WTC11 (cell line): Measurements from ENCODE around the gene RNF212. TPM values are rescaled to one million over a fixed set of nuclear protein-coding genes. Genes with fewer than 3 reads are reported as not detected.

Source experiments
- ATAC-seq: fragments of 200-7000 bp; cut with Tn5 transposase; 2 replicates; pipeline ENCODE4 v1.10.0; 2021; ENCODE audit warnings: mild to moderate bottlenecking, moderate library complexity
- CTCF ChIA-PET: fragments of 300-600 bp; sonication (Branson Sonifier 250); formaldehyde crosslinking; loops from one replicate; lab custom pipeline; 2021; ENCODE audit warnings: antibody characterized with exemption; lab: Charles Lee
- POLR2A ChIA-PET: fragments of 350-600 bp; sonication (Branson Sonifier 250); formaldehyde crosslinking; loops from one replicate; lab custom pipeline; 2021; ENCODE audit warnings: antibody characterized with exemption; lab: Charles Lee
- DNase-seq: peaks from one replicate; pipeline ENCODE4 v3.0.0; 2021; ENCODE audit warnings: low spot score
- H3K27ac Mint-ChIP-seq: 2 replicates; pipeline ENCODE4 v1.8.0; 2021; ENCODE audit warnings: mixed read lengths
- H3K27me3 Mint-ChIP-seq: 2 replicates; pipeline ENCODE4 v1.8.0; 2021; ENCODE audit warnings: low read depth, mild to moderate bottlenecking, moderate library complexity, mixed read lengths
- H3K36me3 Mint-ChIP-seq: 2 replicates; pipeline ENCODE4 v1.8.0; 2021; ENCODE audit warnings: mixed read lengths
- H3K4me1 Mint-ChIP-seq: 2 replicates; pipeline ENCODE4 v1.8.0; 2022; ENCODE audit warnings: mixed read lengths
- H3K4me3 Mint-ChIP-seq: 2 replicates; pipeline ENCODE4 v1.8.0; 2021; ENCODE audit warnings: mild to moderate bottlenecking, moderate library complexity, mixed read lengths
- H3K9me3 Mint-ChIP-seq: 2 replicates; pipeline ENCODE4 v1.8.0; 2021; ENCODE audit warnings: mixed read lengths
- CTCF ChIP-seq: fragments of 200-600 bp; IDR thresholded peaks from 2 replicates; pipeline ENCODE4 v1.8.0; 2022; ENCODE audit warnings: antibody characterized with exemption
- E2F4 ChIP-seq: sonication (generic); formaldehyde crosslinking; IDR thresholded peaks from 2 replicates; pipeline ENCODE4 v1.8.1; 2022; ENCODE audit warnings: low read depth, mild to moderate bottlenecking, moderate library complexity, missing genetic modification reagents, borderline replicate concordance
- E2F5 ChIP-seq: sonication (generic); formaldehyde crosslinking; IDR thresholded peaks from 2 replicates; pipeline ENCODE4 v1.8.1; 2022; ENCODE audit warnings: mild to moderate bottlenecking, moderate library complexity, missing genetic modification reagents
- FOXK1 ChIP-seq: sonication (generic); formaldehyde crosslinking; IDR thresholded peaks from 2 replicates; pipeline ENCODE4 v1.8.0; 2022; ENCODE audit warnings: mild to moderate bottlenecking, moderate library complexity, missing genetic modification reagents
- HMGXB4 ChIP-seq: sonication (generic); formaldehyde crosslinking; IDR thresholded peaks from 2 replicates; pipeline ENCODE4 v1.8.1; 2023; ENCODE audit warnings: mild to moderate bottlenecking, moderate library complexity, missing genetic modification reagents
- MAX ChIP-seq: sonication (generic); formaldehyde crosslinking; IDR thresholded peaks from 2 replicates; pipeline ENCODE4 v1.8.0; 2022; ENCODE audit warnings: mild to moderate bottlenecking, missing genetic modification reagents
- RELA ChIP-seq: sonication (generic); formaldehyde crosslinking; IDR thresholded peaks from 2 replicates; pipeline ENCODE4 v1.8.1; 2022; ENCODE audit warnings: missing genetic modification reagents, mild to moderate bottlenecking, borderline replicate concordance
- SMAD4 ChIP-seq: sonication (generic); formaldehyde crosslinking; IDR thresholded peaks from 2 replicates; pipeline ENCODE4 v1.8.0; 2022; ENCODE audit warnings: mild to moderate bottlenecking, missing genetic modification reagents
- SP1 ChIP-seq: sonication (generic); formaldehyde crosslinking; conservative IDR thresholded peaks from 2 replicates; pipeline ENCODE4 v1.8.1; 2022; ENCODE audit warnings: missing genetic modification reagents
- TEAD4 ChIP-seq: sonication (generic); formaldehyde crosslinking; IDR thresholded peaks from 2 replicates; pipeline ENCODE4 v1.8.0; 2022; ENCODE audit warnings: mild to moderate bottlenecking, missing genetic modification reagents
- ZBTB21 ChIP-seq: sonication (generic); formaldehyde crosslinking; IDR thresholded peaks from 2 replicates; pipeline ENCODE4 v1.8.1; 2023; ENCODE audit warnings: mild to moderate bottlenecking, missing genetic modification reagents, borderline replicate concordance
- ZNF317 ChIP-seq: sonication (generic); formaldehyde crosslinking; IDR thresholded peaks from 2 replicates; pipeline ENCODE4 v1.8.1; 2023; ENCODE audit warnings: low read depth, mild to moderate bottlenecking, moderate library complexity, missing genetic modification reagents, borderline replicate concordance
- total RNA-seq: library from RNA; stranded (reverse); gene quantifications from 3 replicates; pipeline ENCODE4 v1.2.3, GENCODE V29; 2021

Gene RNF212
- total RNA-seq, 1 experiment from 2014 or later = 1.0 TPM

- peaks cover 8% of the 10 kb centered on the region; the same call in 1 of the 2 replicates for H3K4me1 Mint-ChIP-seq
- POLR2A ChIA-PET = no interaction called here
- no peaks in the 10 kb centered on the region for H3K36me3 Mint-ChIP-seq
- H3K27me3 Mint-ChIP-seq = peaks cover 54% of the 10 kb centered on the region
- H3K27ac Mint-ChIP-seq = no peak overlapping the region
- TF ChIP-seq ZBTB21 (CRISPR knock-in tag) = no peak
- TF ChIP-seq, all 79 proteins: peak for 0
- CTCF ChIA-PET = interaction anchor here (0.7 to 1.0 kb wide), 3 partner anchors 9 to 399 kb away, joined by 3 to 4 read pairs (median 3); no protein-coding TSS in a partner anchor
- H3K4me3 Mint-ChIP-seq = no peak overlapping the region
- H3K9me3 Mint-ChIP-seq = no peaks in the 10 kb centered on the region
- ATAC-seq = no peak
- DNase-seq = no peak
Measured at GRCh38 chr4:1051472-1051871, 61.9 kb downstream of the RNF212 start.

GRCh38 chr4:1050486-1051213, 62.7 kb downstream of the RNF212 start:
- ChIA-PET CTCF (interaction anchor here (0.7 to 1.0 kb wide), 4 partner anchors 10 to 399 kb away, joined by 3 to 4 read pairs (median 3); no protein-coding TSS in a partner anchor), POLR2A (no interaction called here)
- DNase-seq = peak; percentile 80
- Mint-ChIP-seq H3K4me1 (peaks cover 2% of the 10 kb centered on the region; the same call in 1 of the 2 replicates), H3K27ac (no peak overlapping the region), H3K36me3 (no peaks in the 10 kb centered on the region), H3K27me3 (peaks cover 46% of the 10 kb centered on the region), H3K9me3 (no peaks in the 10 kb centered on the region), H3K4me3 (no peak overlapping the region)
- TF ChIP-seq MAX (CRISPR knock-in tag) (peak; percentile 65), HMGXB4 (CRISPR knock-in tag) (0 out of 2 replicates have a peak, but pooled peaks have one; percentile 44), CTCF (peak; percentile 60), SP1 (peak; percentile 38; the same call in 1 of the 2 replicates), SMAD4 (CRISPR knock-in tag) (0 out of 2 replicates have a peak, but pooled peaks have one; percentile 39), FOXK1 (CRISPR knock-in tag) (no peak), E2F4 (CRISPR knock-in tag) (no peak), RELA (no peak), TEAD4 (CRISPR knock-in tag) (0 out of 2 replicates have a peak, but pooled peaks have one; percentile 55), E2F5 (CRISPR knock-in tag) (0 out of 2 replicates have a peak, but pooled peaks have one; percentile 46)
- peak; percentile 71 for ATAC-seq

GRCh38 chr4:1049591-1049905, 63.8 kb downstream of the RNF212 start:
- ChIA-PET POLR2A (no interaction called here), CTCF (no interaction called here)
- Mint-ChIP-seq H3K27me3 (peaks cover 42% of the 10 kb centered on the region), H3K4me1 (no peaks in the 10 kb centered on the region), H3K36me3 (no peaks in the 10 kb centered on the region), H3K27ac (no peak overlapping the region), H3K4me3 (no peak overlapping the region), H3K9me3 (no peaks in the 10 kb centered on the region)
- ATAC-seq (no peak), DNase-seq (no peak)
- TF ChIP-seq ZNF317 (CRISPR knock-in tag) = no peak
